ENCODE data around the gene BAK1. TPM values are rescaled to one million over a fixed set of nuclear protein-coding genes. Genes with fewer than 3 reads are reported as not detected.

BAK1 gene
- total and polyA plus RNA-seq, 9 donors = 9.0 to 20.5 (median 19.0) TPM

- DNase-seq = no peak
- H3K36me3 ChIP-seq (ENCODE audit: control insufficient read depth, insufficient read depth, low read length) = no peaks in the 10 kb centered on the region
- peaks cover 27% of the 10 kb centered on the region for H3K27me3 ChIP-seq (ENCODE audit: control insufficient read depth, insufficient read depth, low read length)
- WGBS (ENCODE audit: insufficient coverage) = under 1% methylated on average over 88 of the region's 99 CpGs
- peak within 1 kb of the TSS; percentile 59 for H3K4me3 ChIP-seq (ENCODE audit: low read length)
- peaks cover 21% of the 10 kb centered on the region for H3K4me1 ChIP-seq (ENCODE audit: control insufficient read depth, insufficient read depth, low read length)
- peak within 1 kb of the TSS; percentile 81 for H3K27ac ChIP-seq (ENCODE audit: low read length)
- no peaks in the 10 kb centered on the region for H3K9me3 ChIP-seq (replicated peaks; ENCODE audit: control insufficient read depth, low read depth, low read length)
Measured at GRCh38 chr6:33620856-33621710, 41.0 kb upstream of the BAK1 start, which contains the start of gene ITPR3. Gene ITPR3 (plus strand): TSS chr6:33621322. CDS start chr6:33621603, 281 bp downstream.

- peak overlapping the region; percentile 59 for H3K4me3 ChIP-seq (ENCODE audit: low read length)
- H3K9me3 ChIP-seq (replicated peaks; ENCODE audit: control insufficient read depth, low read depth, low read length) = no peaks in the 10 kb centered on the region
- peaks cover 21% of the 10 kb centered on the region for H3K4me1 ChIP-seq (ENCODE audit: control insufficient read depth, insufficient read depth, low read length)
- H3K27me3 ChIP-seq (ENCODE audit: control insufficient read depth, insufficient read depth, low read length) = peaks cover 27% of the 10 kb centered on the region
- 0% methylated on average over 15 of the region's 29 CpGs for WGBS (ENCODE audit: insufficient coverage)
- DNase-seq = peak; percentile 81
- no peaks in the 10 kb centered on the region for H3K36me3 ChIP-seq (ENCODE audit: control insufficient read depth, insufficient read depth, low read length)
- peak overlapping the region; percentile 81 for H3K27ac ChIP-seq (ENCODE audit: low read length)
Measured at GRCh38 chr6:33620158-33620855, 40.2 kb upstream of the BAK1 start.

DNA sequence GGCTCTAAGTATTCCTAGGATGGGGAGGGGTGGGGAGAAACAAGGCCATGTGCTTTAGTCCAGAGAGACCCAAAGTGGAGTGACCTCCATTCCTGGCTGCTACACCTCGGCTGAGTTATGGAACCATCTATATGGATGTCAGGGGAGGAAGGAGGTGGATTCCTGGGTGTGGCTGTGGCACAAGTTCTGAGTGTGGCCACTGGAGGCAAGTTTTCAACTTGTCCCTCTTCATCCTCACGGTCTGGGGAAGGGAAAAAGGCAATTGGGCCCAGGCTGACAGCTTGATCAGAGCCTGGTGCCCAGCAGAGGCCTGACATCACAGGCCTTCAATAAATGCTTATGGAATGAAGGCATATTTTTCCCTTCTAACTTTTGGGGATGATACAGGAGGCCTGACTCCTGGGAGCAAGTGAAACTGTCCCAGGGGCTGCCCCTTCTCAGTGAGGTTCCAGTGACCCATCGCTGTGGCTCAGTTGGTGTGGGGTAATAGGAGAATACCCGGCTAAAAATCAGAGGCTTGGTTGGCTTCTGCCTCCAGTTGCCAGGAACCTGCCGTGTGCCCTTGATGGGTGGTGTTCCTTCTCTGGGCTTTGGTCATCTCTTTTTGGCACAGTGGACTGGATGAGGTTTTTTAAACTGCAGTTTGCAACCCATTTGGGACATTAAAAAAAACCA is 39.2 kb upstream of the BAK1 start:
- peaks cover 27% of the 10 kb centered on the region for H3K27me3 ChIP-seq (ENCODE audit: control insufficient read depth, insufficient read depth, low read length)
- H3K9me3 ChIP-seq (replicated peaks; ENCODE audit: control insufficient read depth, low read depth, low read length) = no peaks in the 10 kb centered on the region
- DNase-seq = no peak
- WGBS (ENCODE audit: insufficient coverage) = 30% methylated on average over 2 of the region's 5 CpGs
- H3K27ac ChIP-seq (ENCODE audit: low read length) = peak overlapping the region; percentile 81
- peaks cover 21% of the 10 kb centered on the region for H3K4me1 ChIP-seq (ENCODE audit: control insufficient read depth, insufficient read depth, low read length)
- H3K4me3 ChIP-seq (ENCODE audit: low read length) = no peak overlapping the region
- no peaks in the 10 kb centered on the region for H3K36me3 ChIP-seq (ENCODE audit: control insufficient read depth, insufficient read depth, low read length)

- H3K27ac ChIP-seq (ENCODE audit: low read length) = no peak overlapping the region
- H3K4me3 ChIP-seq (ENCODE audit: low read length) = no peak overlapping the region
- no peaks in the 10 kb centered on the region for H3K36me3 ChIP-seq (ENCODE audit: control insufficient read depth, insufficient read depth, low read length)
- no CpG with 5 or more reads among the region's 4 CpGs for WGBS (ENCODE audit: insufficient coverage)
- H3K9me3 ChIP-seq (replicated peaks; ENCODE audit: control insufficient read depth, low read depth, low read length) = no peaks in the 10 kb centered on the region
- peaks cover 9% of the 10 kb centered on the region for H3K27me3 ChIP-seq (ENCODE audit: control insufficient read depth, insufficient read depth, low read length)
- peaks cover 13% of the 10 kb centered on the region for H3K4me1 ChIP-seq (ENCODE audit: control insufficient read depth, insufficient read depth, low read length)
- no peak for DNase-seq
Measured at GRCh38 chr6:33616913-33617312, 36.8 kb upstream of the BAK1 start.

DNA sequence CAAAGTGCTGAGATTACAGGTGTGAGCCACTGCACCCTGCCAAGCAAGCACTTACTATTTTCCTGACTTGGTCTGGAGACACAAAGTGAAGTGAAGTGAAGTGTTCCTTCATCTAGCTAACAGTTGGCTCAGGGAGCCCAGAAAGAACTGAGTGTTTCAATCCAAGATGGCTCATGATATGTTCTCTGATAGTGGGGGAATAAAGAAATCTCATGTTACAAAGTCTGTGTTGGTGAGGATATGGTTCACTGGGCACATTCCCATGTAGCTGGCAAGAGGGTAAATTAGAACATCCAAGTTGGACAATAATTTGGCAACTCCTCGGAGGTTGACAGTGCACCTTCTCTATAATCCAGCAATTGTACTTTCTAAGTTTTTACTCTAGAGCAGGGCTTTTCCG is 36.0 kb upstream of the BAK1 start:
- H3K4me1 ChIP-seq (ENCODE audit: control insufficient read depth, insufficient read depth, low read length) = peaks cover 10% of the 10 kb centered on the region
- WGBS (ENCODE audit: insufficient coverage) = 40% methylated on average over 1 of the region's 2 CpGs
- H3K4me3 ChIP-seq (ENCODE audit: low read length) = no peak overlapping the region
- no peak overlapping the region for H3K27ac ChIP-seq (ENCODE audit: low read length)
- no peaks in the 10 kb centered on the region for H3K9me3 ChIP-seq (replicated peaks; ENCODE audit: control insufficient read depth, low read depth, low read length)
- no peak for DNase-seq
- peaks cover 2% of the 10 kb centered on the region for H3K27me3 ChIP-seq (ENCODE audit: control insufficient read depth, insufficient read depth, low read length)
- no peaks in the 10 kb centered on the region for H3K36me3 ChIP-seq (ENCODE audit: control insufficient read depth, insufficient read depth, low read length)

- WGBS (ENCODE audit: insufficient coverage) = 85% methylated on average over 6 of the region's 10 CpGs
- Histone ChIP-seq H3K36me3 (ENCODE audit: control insufficient read depth, insufficient read depth, low read length) (no peaks in the 10 kb centered on the region), H3K27me3 (ENCODE audit: control insufficient read depth, insufficient read depth, low read length) (peaks cover 1% of the 10 kb centered on the region), H3K27ac (ENCODE audit: low read length) (no peak overlapping the region), H3K4me1 (ENCODE audit: control insufficient read depth, insufficient read depth, low read length) (peaks cover 23% of the 10 kb centered on the region), H3K9me3 (replicated peaks; ENCODE audit: control insufficient read depth, low read depth, low read length) (no peaks in the 10 kb centered on the region), H3K4me3 (ENCODE audit: low read length) (no peak overlapping the region)
- DNase-seq = no peak
Measured at GRCh38 chr6:33613795-33614168, 33.7 kb upstream of the BAK1 start.

GRCh38 chr6:33613146-33613794 is 33.2 kb upstream of the BAK1 start:
- no peak for DNase-seq
- H3K27ac ChIP-seq (ENCODE audit: low read length) = no peak overlapping the region
- H3K4me1 ChIP-seq (ENCODE audit: control insufficient read depth, insufficient read depth, low read length) = peaks cover 25% of the 10 kb centered on the region
- WGBS (ENCODE audit: insufficient coverage) = 60% methylated on average over 6 of the region's 8 CpGs
- no peaks in the 10 kb centered on the region for H3K36me3 ChIP-seq (ENCODE audit: control insufficient read depth, insufficient read depth, low read length)
- H3K27me3 ChIP-seq (ENCODE audit: control insufficient read depth, insufficient read depth, low read length) = peaks cover 5% of the 10 kb centered on the region
- no peaks in the 10 kb centered on the region for H3K9me3 ChIP-seq (replicated peaks; ENCODE audit: control insufficient read depth, low read depth, low read length)
- no peak overlapping the region for H3K4me3 ChIP-seq (ENCODE audit: low read length)

DNA sequence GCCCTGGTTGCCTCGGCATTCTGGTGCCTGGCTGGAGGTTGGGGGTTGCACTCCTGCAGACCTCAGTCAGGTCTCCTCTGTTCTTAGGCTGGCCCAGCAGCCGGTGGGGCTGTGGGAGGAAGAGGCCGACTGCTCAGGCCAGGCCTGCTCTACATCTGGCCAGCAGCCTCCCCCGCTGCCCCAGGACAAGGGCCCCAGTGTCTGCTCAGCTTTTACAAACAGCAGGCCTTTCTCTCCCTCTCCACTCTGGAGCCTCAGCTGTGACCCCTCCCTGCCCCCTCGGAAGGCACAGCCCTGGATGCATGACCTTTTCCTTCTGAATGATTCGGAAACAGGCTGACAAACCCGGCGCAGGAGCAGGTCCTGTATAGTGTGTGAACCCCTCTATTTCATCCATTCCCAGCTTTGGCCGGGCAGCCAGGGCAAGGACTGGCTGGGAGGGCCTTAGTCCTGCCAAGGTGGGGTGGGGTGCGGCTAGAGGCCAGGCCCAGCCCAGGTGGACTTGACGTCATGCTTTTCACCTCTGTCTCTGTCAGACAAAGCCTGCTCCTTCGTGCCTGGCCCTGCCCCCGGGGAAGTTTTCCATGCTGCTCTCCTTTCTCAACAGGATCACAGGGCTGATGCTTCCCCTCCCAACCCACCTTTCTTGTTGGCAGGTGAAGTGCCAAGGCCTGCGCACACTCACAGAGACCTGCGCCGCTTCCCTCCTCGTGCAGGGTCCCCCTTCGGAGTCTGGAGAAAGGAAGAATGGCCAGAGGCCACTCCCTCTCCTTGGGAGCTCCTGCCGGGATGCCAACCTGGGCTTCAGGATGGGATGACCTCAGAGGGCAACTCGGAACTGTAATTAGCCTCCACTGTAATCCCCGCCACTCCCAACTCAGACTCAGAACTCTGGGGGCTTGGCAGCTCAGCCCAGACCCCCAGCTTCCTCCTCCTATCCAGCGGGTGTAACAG is 31.0 kb upstream of the BAK1 start:
- Histone ChIP-seq H3K4me1 (ENCODE audit: control insufficient read depth, insufficient read depth, low read length) (peaks cover 25% of the 10 kb centered on the region), H3K9me3 (replicated peaks; ENCODE audit: control insufficient read depth, low read depth, low read length) (no peaks in the 10 kb centered on the region), H3K4me3 (ENCODE audit: low read length) (no peak overlapping the region), H3K36me3 (ENCODE audit: control insufficient read depth, insufficient read depth, low read length) (no peaks in the 10 kb centered on the region), H3K27me3 (ENCODE audit: control insufficient read depth, insufficient read depth, low read length) (peaks cover 6% of the 10 kb centered on the region), H3K27ac (ENCODE audit: low read length) (peak overlapping the region; percentile 7)
- WGBS (ENCODE audit: insufficient coverage) = 49% methylated on average over 15 of the region's 22 CpGs
- DNase-seq = no peak

DNA sequence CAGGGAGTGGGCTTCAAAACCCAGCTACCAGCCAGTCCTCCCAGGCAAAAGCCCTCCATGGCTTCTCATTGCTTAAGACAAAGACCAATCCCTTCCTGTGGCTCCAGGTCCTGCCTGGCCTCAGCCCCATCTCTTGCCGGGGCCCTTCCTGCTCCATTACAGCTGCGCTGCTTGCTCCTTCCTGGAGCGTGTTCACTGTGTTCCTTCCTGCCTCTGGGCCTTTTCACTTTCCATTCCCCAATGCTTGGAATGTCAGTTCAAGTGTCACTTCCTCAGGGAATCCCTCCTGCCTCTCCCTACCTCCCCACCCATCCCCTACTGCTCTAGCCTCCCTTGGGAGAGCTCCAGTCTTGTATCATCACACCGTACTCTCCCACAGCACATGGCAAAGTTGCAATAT is 30.0 kb upstream of the BAK1 start:
- no peak for DNase-seq
- Histone ChIP-seq H3K9me3 (replicated peaks; ENCODE audit: control insufficient read depth, low read depth, low read length) (no peaks in the 10 kb centered on the region), H3K4me3 (ENCODE audit: low read length) (no peak overlapping the region), H3K27ac (ENCODE audit: low read length) (peak overlapping the region; percentile 25), H3K4me1 (ENCODE audit: control insufficient read depth, insufficient read depth, low read length) (peaks cover 25% of the 10 kb centered on the region), H3K27me3 (ENCODE audit: control insufficient read depth, insufficient read depth, low read length) (peaks cover 6% of the 10 kb centered on the region), H3K36me3 (ENCODE audit: control insufficient read depth, insufficient read depth, low read length) (no peaks in the 10 kb centered on the region)
- 47% methylated on average over 3 of the region's 4 CpGs for WGBS (ENCODE audit: insufficient coverage)
